Lower leg skin (tissue), 4 donors: ENCODE data around the gene ZBTB20. TPM values are rescaled to one million over a fixed set of nuclear protein-coding genes. Genes with fewer than 3 reads are reported as not detected.

Experiments
- DNase-seq, 2 donors: peaks; one replicate each; pipeline ENCODE4 v3.0.0-alpha.2; 2019; ENCODE audit warnings: low spot score in 2 of 2
- H3K4me3 ChIP-seq: fragments of 200-600 bp; sonication (generic); 2 replicates; pipeline ENCODE4 v1.5.1; 2017; ENCODE audit warnings: mild to moderate bottlenecking, low read depth; ENCODE audit not compliant: poor library complexity, severe bottlenecking
- CTCF ChIP-seq, 3 donors: fragments of 450-650 bp; IDR thresholded peaks; one replicate each; pipeline ENCODE4 v1.5.1; 2016; ENCODE audit warnings: antibody characterized with exemption in 3 of 3, mild to moderate bottlenecking in 3 of 3, moderate library complexity in 2 of 3
- POLR2A ChIP-seq, 2 donors: fragments of 450-650 bp; IDR thresholded peaks; one replicate each; pipeline ENCODE4 v1.6.1; 2016 to 2017; ENCODE audit warnings: antibody characterized with exemption in 2 of 2, mild to moderate bottlenecking in 1 of 2, moderate library complexity in 1 of 2
- WGBS, 2 donors: methylation state at CpG; one replicate each; pipeline ENCODE4 v1.1.5; 2018; 5-methylcytosine and 5-hydroxymethylcytosine counted together
- intact Hi-C: fragments of 100-400 bp; cut with DNase I; formaldehyde crosslinking; loops from one replicate; pipeline ENCODE4 v1.15.0; 2023; ENCODE audit warnings: low total_unique reads
- total RNA-seq, 4 donors: library from RNA; depleted of rRNA; stranded (reverse); fragments of >200 nt; gene quantifications; one replicate each; pipeline ENCODE4 v1.1.0, GENCODE V29; 2016

The ZBTB20 gene
- total RNA-seq, 4 donors from 2014 or later: 22.5 to 41.9 (median 33.1) TPM

DNA sequence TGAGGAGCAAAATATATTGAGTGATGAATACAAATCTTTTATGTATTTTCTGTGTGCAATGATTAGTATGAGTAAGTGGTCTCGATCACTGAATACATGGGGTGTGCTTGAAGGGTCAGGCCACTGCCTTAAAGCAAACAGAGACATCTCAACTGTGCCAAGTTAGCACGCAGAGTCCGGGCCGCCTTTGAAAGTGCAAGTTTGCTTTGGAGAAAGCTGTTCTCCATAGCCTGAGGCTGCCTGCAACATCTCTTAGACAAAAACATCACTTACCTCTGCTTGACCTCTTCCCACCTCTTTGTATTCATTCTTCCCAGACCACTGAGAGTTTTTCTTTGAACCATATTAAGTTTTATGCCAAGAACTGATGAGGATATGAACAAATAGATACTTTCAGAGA is 267.0 kb downstream of the ZBTB20 start:
- no peak overlapping the region for H3K4me3 ChIP-seq
- WGBS, 2 donors: 52 to 57% methylated on average over 4 of the region's 4 CpGs
- no peak for TF ChIP-seq POLR2A (IDR thresholded peaks at IDR 0.05)
- TF ChIP-seq CTCF (IDR thresholded peaks at IDR 0.05): no peak
- no peak for DNase-seq
- intact Hi-C loops: no loop called here

DNA sequence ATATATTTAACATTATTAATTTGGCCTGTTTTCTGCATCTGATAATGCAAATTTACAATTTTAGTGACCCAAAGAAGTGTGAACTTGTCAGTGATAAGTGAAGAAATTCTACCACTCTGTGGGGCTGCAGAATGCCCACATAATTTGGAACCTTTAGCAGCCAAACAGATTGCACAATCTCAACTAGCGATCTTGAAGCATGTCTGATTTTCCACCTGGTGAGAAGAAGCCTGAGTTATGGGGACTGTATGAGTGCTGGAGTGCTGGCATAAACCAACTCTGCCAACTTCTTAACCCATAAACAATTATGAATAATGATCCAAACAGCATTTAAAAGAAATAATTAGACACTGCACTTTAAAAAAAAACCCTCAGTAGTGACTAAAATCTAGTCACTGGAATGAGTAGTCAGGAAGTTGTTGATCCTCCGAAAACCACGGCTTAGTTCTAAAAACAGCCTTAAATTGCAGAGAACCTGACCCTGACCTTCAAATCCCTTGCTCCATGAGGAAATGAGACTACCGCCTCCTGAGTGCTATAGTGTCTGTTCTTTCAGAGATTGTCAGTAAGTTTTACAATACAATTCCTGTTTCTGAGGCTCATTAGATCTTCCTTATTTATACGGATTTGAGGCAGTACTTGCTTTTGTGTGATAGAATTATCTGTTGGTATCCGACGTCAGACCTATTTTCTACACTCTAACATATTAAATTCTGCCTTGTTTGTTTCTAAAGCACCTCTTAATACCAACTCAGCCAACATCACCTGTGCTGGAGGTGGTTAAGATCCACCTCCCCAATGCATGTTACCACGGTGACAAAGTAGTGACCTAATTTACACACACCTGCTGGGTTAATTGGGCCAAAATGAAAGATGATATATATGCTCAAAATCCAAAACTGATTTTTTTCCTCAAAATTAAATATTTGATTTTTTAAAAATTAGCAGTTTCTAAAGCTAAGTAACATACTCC is 267.7 kb downstream of the ZBTB20 start:
- WGBS, 2 donors: 50 to 53% methylated on average over 8 of the region's 8 CpGs
- no peak overlapping the region for H3K4me3 ChIP-seq
- TF ChIP-seq CTCF (IDR thresholded peaks at IDR 0.05) (no peak), POLR2A (IDR thresholded peaks at IDR 0.05) (no peak)
- DNase-seq: no peak
- intact Hi-C loops: no loop called here

DNA sequence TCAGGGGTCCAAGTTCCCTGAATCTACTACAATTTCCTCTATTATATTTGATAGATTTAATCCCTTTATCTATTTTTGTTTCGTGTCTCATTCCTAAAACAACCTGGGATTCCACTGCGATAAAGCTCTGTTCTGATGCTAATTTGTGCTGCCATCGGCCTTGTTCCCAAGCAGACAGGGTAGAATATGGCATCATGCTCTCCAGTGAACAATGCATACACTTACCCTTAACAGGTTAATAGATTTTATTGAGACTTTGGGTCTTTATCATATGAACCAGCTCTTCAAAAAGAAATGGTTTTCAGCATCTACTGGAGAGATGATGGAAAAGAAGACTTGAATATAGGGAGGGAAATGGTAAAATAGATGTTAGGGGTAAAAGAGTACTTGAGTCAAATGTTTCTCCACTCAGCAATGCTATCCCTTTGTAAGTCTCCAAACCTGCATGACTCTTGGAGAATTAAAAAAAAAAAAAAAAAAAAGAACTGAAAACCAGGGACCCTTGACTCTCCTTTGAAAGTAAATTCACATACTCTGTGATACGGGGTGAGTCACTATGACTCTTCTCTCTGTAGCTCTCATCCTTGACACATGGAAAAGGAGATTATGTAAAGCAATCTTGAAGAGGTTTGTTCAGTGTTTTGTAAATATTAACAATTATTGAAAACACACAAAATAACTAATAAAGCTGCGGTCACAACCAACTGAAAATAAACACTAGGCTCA is 268.8 kb downstream of the ZBTB20 start:
- DNase-seq: no peak
- no peak overlapping the region for H3K4me3 ChIP-seq
- intact Hi-C loops: no loop called here
- WGBS, 2 donors: 90 to 93% methylated on average over 5 of the region's 5 CpGs
- TF ChIP-seq CTCF (IDR thresholded peaks at IDR 0.05) (no peak), POLR2A (IDR thresholded peaks at IDR 0.05) (no peak)

DNA sequence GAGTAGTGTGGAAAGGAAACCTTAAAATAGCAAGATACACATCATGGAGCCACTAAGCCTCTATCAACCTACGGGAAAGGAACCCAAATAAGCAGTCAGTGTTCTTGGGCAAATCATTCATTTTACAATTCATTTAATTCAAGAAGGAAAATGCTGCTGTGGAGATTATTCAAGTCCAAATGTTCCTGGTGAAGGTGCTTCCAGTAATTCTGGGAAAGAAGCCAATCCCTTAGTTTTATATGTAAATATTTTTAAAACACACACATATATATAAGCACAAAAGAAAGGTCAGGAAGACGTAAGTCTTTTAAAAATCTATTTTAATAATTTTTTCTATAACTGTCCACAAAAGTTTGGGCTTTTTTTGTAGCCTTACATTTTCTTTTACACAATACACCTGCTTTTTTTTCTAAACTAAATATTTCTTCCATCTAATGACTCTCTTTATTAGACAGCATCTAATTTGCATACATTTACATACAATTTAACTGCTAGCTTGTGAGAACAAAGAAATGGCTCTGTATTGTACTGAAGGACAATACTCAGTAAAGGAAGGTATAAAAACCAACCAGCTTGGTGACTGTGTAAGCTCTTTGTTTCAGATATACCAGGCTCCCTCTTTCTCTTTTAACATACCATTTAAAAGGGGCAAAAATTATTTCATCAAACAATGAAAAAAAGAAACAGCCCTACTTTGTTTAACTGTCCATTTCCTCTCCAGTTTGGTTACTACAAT is 269.5 kb downstream of the ZBTB20 start:
- H3K4me3 ChIP-seq: no peak overlapping the region
- WGBS, 2 donors: 81 to 88% methylated on average over 2 of the region's 2 CpGs
- TF ChIP-seq CTCF (IDR thresholded peaks at IDR 0.05) (no peak), POLR2A (IDR thresholded peaks at IDR 0.05) (no peak)
- no peak for DNase-seq
- intact Hi-C loops: no loop called here

DNA sequence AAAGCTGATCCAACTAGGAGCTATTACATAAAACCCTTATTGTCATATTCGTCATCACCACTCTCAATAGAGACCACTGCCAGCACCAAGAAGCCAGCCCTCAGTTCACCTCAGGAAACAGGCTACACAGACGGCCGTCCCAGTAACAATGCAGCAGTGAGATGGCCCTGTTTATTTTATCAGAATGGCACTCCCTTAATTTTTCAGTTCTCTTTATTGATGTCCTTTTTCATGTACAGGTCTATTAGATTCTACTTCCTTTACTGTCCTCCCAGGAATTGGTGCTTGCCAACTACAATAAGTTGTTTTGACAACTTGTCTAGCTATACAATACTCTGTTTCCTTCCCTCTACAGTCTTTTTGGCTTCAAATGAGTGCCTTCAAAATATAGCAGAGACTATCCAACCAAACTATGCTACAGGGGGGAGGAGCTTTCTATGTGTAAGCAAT is 272.5 kb downstream of the ZBTB20 start:
- intact Hi-C loops: no loop called here
- WGBS, 2 donors: 50 to 64% methylated on average over 3 of the region's 3 CpGs
- H3K4me3 ChIP-seq: no peak overlapping the region
- no peak for TF ChIP-seq POLR2A (IDR thresholded peaks at IDR 0.05)
- TF ChIP-seq CTCF (IDR thresholded peaks at IDR 0.05): no peak
- DNase-seq: no peak
